Activated CD4-positive, alpha-beta T cell treated with anti-CD3 and anti-CD28 coated beads, Interleukin-2, amount 10 ng/mL, durations not matched to agents 7 days and 5 days (primary cell): ENCODE measurements around the gene TRPM3. TPM values are rescaled to one million over a fixed set of nuclear protein-coding genes. Genes with fewer than 3 reads are reported as not detected.
A peak's percentile ranks its signal among the peaks of the same experiment; 100 is the strongest.

Source experiments
- CTCF ChIA-PET: fragments of 350-600 bp; sonication (Branson Sonifier 250); formaldehyde crosslinking; loops from one replicate; lab custom pipeline; 2021; ENCODE audit warnings: antibody characterized with exemption; lab: Charles Lee
- POLR2A ChIA-PET: fragments of 350-600 bp; sonication (Branson Sonifier 250); formaldehyde crosslinking; loops from one replicate; lab custom pipeline; 2021; ENCODE audit warnings: antibody characterized with exemption; lab: Charles Lee
- DNase-seq: peaks from one replicate; pipeline ENCODE4 v3.0.0-alpha.2; 2020
- H3K27ac Mint-ChIP-seq: one replicate; pipeline ENCODE4 v1.8.0; 2021; ENCODE audit warnings: mild to moderate bottlenecking, moderate library complexity, mixed read lengths
- H3K27me3 Mint-ChIP-seq: one replicate; pipeline ENCODE4 v1.8.0; 2021; ENCODE audit warnings: mixed read lengths
- H3K36me3 Mint-ChIP-seq: one replicate; pipeline ENCODE4 v1.8.0; 2021; ENCODE audit warnings: low read depth, mixed read lengths
- H3K4me1 Mint-ChIP-seq: one replicate; pipeline ENCODE4 v1.8.0; 2021; ENCODE audit warnings: mixed read lengths
- H3K4me3 Mint-ChIP-seq: one replicate; pipeline ENCODE4 v1.8.0; 2021; ENCODE audit warnings: mild to moderate bottlenecking, moderate library complexity, mixed read lengths
- H3K9me3 Mint-ChIP-seq: one replicate; pipeline ENCODE4 v1.8.0; 2021; ENCODE audit warnings: mixed read lengths
- total RNA-seq, 2 experiments: library from RNA; stranded (reverse); gene quantifications; one replicate each; pipeline ENCODE4 v1.2.3, GENCODE V29; 2021

The TRPM3 gene
- total RNA-seq, 2 experiments from 2014 or later = not detected

GRCh38 chr9:70607329-70607728 is 514.1 kb downstream of the TRPM3 start:
- Mint-ChIP-seq H3K4me3 (no peak overlapping the region), H3K27me3 (peaks cover 3% of the 10 kb centered on the region), H3K36me3 (no peaks in the 10 kb centered on the region), H3K4me1 (peaks cover 9% of the 10 kb centered on the region), H3K27ac (no peak overlapping the region), H3K9me3 (no peaks in the 10 kb centered on the region)
- ChIA-PET CTCF (no interaction called here), POLR2A (no interaction called here)
- DNase-seq = no peak

DNA sequence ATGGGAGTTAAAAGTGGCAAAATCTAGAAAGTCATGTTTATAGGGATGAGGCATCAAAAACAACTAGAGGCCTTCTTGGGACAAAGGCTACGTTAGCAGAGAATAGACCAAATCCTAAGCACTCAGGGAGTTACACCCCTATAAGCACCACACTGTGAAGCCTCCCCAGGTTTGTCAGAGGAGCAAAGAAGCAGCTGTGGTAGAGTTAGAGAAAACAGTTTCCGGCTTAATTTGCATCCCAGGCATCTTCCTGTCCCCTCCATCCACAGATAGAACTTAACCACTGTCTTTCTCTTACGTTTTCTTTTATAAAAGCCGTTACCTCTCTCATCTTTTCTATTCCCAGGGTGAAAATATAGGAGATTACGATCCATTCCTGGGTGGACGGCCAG is 518.4 kb downstream of the TRPM3 start:
- no peak overlapping the region for H3K4me3 Mint-ChIP-seq
- no peaks in the 10 kb centered on the region for H3K9me3 Mint-ChIP-seq
- no peaks in the 10 kb centered on the region for H3K36me3 Mint-ChIP-seq
- H3K4me1 Mint-ChIP-seq = peaks cover 12% of the 10 kb centered on the region
- H3K27me3 Mint-ChIP-seq = no peaks in the 10 kb centered on the region
- no peak overlapping the region for H3K27ac Mint-ChIP-seq
- POLR2A ChIA-PET = interaction anchor here (0.6 to 1.2 kb wide), 4 partner anchors 35 to 271 kb away, joined by 3 read pairs; partner anchors contain the start of gene KLF9
- CTCF ChIA-PET = interaction anchor here (0.6 to 1.8 kb wide), 29 partner anchors 10 to 492 kb away, joined by 3 to 10 read pairs (median 4); partner anchors contain the start of gene KLF9
- no peak for DNase-seq

GRCh38 chr9:70602321-70603019 is 519.0 kb downstream of the TRPM3 start:
- DNase-seq = peak; percentile 54
- POLR2A ChIA-PET = interaction anchor here (0.6 to 1.2 kb wide), 4 partner anchors 35 to 271 kb away, joined by 3 read pairs; partner anchors contain the start of gene KLF9

GRCh38 chr9:70601000-70601951 is 520.1 kb downstream of the TRPM3 start:
- Mint-ChIP-seq H3K27ac (no peak overlapping the region), H3K27me3 (no peaks in the 10 kb centered on the region), H3K4me3 (no peak overlapping the region), H3K4me1 (peaks cover 6% of the 10 kb centered on the region), H3K36me3 (no peaks in the 10 kb centered on the region), H3K9me3 (no peaks in the 10 kb centered on the region)
- no peak for DNase-seq
- ChIA-PET CTCF (interaction anchor here (0.6 to 1.8 kb wide), 13 partner anchors 8 to 648 kb away, joined by 3 to 10 read pairs (median 4); no protein-coding TSS in a partner anchor), POLR2A (interaction anchor here (1.2 kb wide), 1 partner anchor 249 kb away, joined by 3 read pairs; no protein-coding TSS in a partner anchor)

More at GRCh38 chr9:70602321-70603019, 519.0 kb downstream of the TRPM3 start:
- CTCF ChIA-PET = interaction anchor here (0.6 to 1.8 kb wide), 34 partner anchors 9 to 631 kb away, joined by 3 to 10 read pairs (median 4); partner anchors contain the start of gene KLF9
- H3K27me3 Mint-ChIP-seq = no peaks in the 10 kb centered on the region
- no peak overlapping the region for H3K4me3 Mint-ChIP-seq
- H3K9me3 Mint-ChIP-seq = no peaks in the 10 kb centered on the region
- H3K27ac Mint-ChIP-seq = no peak overlapping the region
- no peaks in the 10 kb centered on the region for H3K36me3 Mint-ChIP-seq
- H3K4me1 Mint-ChIP-seq = peaks cover 7% of the 10 kb centered on the region

- POLR2A ChIA-PET = no interaction called here
- no peak for DNase-seq
- Mint-ChIP-seq H3K9me3 (no peaks in the 10 kb centered on the region), H3K4me1 (peaks cover 6% of the 10 kb centered on the region), H3K27me3 (no peaks in the 10 kb centered on the region), H3K36me3 (no peaks in the 10 kb centered on the region), H3K4me3 (no peak overlapping the region), H3K27ac (no peak overlapping the region)
- CTCF ChIA-PET = interaction anchor here (0.5 kb wide), 1 partner anchor 84 kb away, joined by 4 read pairs; no protein-coding TSS in a partner anchor
Observed at GRCh38 chr9:70600506-70600905, 520.9 kb downstream of the TRPM3 start.

- Mint-ChIP-seq H3K27me3 (no peaks in the 10 kb centered on the region), H3K9me3 (no peaks in the 10 kb centered on the region), H3K27ac (no peak overlapping the region), H3K4me1 (peaks cover 6% of the 10 kb centered on the region), H3K36me3 (no peaks in the 10 kb centered on the region), H3K4me3 (no peak overlapping the region)
- DNase-seq = no peak
- CTCF ChIA-PET = interaction anchor here (0.8 to 1.6 kb wide), 4 partner anchors 12 to 49 kb away, joined by 3 to 7 read pairs (median 4); no protein-coding TSS in a partner anchor
- POLR2A ChIA-PET = no interaction called here
Observed at GRCh38 chr9:70597886-70598285, 523.5 kb downstream of the TRPM3 start.

DNA sequence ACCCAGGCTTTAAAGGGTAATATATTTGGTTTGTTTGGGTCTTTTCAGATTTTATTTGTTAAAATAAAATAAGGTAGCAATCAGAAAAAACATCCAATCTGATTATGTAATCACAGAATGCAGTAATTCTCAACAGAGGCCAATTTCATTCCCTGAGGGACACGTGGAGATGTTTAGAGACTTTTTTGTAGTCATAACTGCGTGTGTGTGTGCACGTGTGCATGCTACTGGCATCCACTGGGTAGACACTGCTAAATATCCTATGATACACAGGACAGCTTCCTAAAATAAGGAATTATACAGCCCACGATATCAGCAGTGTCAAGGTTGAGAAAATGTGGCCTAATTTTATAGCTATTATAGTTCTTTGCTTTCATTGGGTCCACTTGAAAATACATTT is 526.2 kb downstream of the TRPM3 start:
- ChIA-PET CTCF (no interaction called here), POLR2A (no interaction called here)
- no peak overlapping the region for H3K4me3 Mint-ChIP-seq
- H3K9me3 Mint-ChIP-seq = peaks cover 2% of the 10 kb centered on the region
- H3K27me3 Mint-ChIP-seq = no peaks in the 10 kb centered on the region
- DNase-seq = no peak
- no peaks in the 10 kb centered on the region for H3K4me1 Mint-ChIP-seq
- no peak overlapping the region for H3K27ac Mint-ChIP-seq
- no peaks in the 10 kb centered on the region for H3K36me3 Mint-ChIP-seq

- POLR2A ChIA-PET = no interaction called here
- CTCF ChIA-PET = interaction anchor here (1.7 to 1.8 kb wide), 2 partner anchors 8 to 11 kb away, joined by 7 to 8 read pairs; no protein-coding TSS in a partner anchor
- H3K4me1 Mint-ChIP-seq = no peaks in the 10 kb centered on the region
- no peak overlapping the region for H3K27ac Mint-ChIP-seq
- H3K9me3 Mint-ChIP-seq = peaks cover 2% of the 10 kb centered on the region
- no peaks in the 10 kb centered on the region for H3K36me3 Mint-ChIP-seq
- DNase-seq = no peak
- no peak overlapping the region for H3K4me3 Mint-ChIP-seq
- no peaks in the 10 kb centered on the region for H3K27me3 Mint-ChIP-seq
Observed at GRCh38 chr9:70594386-70594944, 527.0 kb downstream of the TRPM3 start.

GRCh38 chr9:70593241-70593640 is 528.2 kb downstream of the TRPM3 start:
- H3K4me3 Mint-ChIP-seq = no peak overlapping the region
- peaks cover 2% of the 10 kb centered on the region for H3K9me3 Mint-ChIP-seq
- ChIA-PET CTCF (interaction anchor here (1.7 to 1.8 kb wide), 2 partner anchors 9 to 10 kb away, joined by 7 to 8 read pairs; no protein-coding TSS in a partner anchor), POLR2A (no interaction called here)
- H3K27ac Mint-ChIP-seq = no peak overlapping the region
- DNase-seq = no peak
- no peaks in the 10 kb centered on the region for H3K4me1 Mint-ChIP-seq
- no peaks in the 10 kb centered on the region for H3K27me3 Mint-ChIP-seq
- no peaks in the 10 kb centered on the region for H3K36me3 Mint-ChIP-seq

- H3K4me3 Mint-ChIP-seq = no peak overlapping the region
- no peak overlapping the region for H3K27ac Mint-ChIP-seq
- no peak for DNase-seq
- POLR2A ChIA-PET = no interaction called here
- H3K27me3 Mint-ChIP-seq = no peaks in the 10 kb centered on the region
- CTCF ChIA-PET = no interaction called here
- H3K36me3 Mint-ChIP-seq = no peaks in the 10 kb centered on the region
- peaks cover 2% of the 10 kb centered on the region for H3K9me3 Mint-ChIP-seq
- no peaks in the 10 kb centered on the region for H3K4me1 Mint-ChIP-seq
Observed at GRCh38 chr9:70590315-70590677, 531.1 kb downstream of the TRPM3 start.

DNA sequence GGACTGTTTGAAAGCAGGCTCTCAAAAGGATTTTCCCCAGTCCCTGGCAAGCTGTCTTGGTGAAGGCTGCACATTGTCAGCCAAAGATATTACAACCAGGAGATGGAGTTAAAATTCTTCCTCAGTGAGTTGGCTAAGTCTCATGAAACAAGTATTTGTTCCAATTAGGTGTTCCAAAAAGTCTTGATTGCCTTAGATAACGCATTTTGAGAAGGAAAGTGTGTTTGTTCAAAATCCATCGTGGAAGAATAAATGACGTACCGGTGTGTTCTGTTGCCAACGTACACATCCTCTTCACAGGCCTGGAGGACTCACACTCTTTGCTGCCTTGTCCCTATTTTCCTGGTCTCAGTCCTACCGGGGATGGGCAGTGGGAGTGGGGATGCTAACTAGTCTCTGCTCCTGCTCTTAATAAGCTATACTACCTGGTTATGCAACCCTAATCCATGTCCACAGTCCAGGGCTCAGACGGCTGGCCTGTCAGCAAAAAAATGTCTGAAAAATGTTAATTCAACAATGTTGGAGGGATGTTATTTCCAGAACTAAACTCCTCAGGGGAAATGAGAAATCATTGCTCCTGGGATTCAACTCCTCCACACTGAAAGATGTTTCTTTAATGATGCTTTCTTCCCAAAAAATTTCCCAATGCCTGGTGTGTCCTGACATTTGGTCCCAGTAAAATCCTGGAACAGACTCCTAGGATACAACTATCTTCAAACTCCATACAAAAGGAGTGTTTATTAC is 531.7 kb downstream of the TRPM3 start:
- ChIA-PET POLR2A (no interaction called here), CTCF (no interaction called here)
- Mint-ChIP-seq H3K4me3 (no peak overlapping the region), H3K27ac (no peak overlapping the region), H3K36me3 (no peaks in the 10 kb centered on the region), H3K4me1 (no peaks in the 10 kb centered on the region), H3K27me3 (no peaks in the 10 kb centered on the region), H3K9me3 (peaks cover 2% of the 10 kb centered on the region)
- no peak for DNase-seq

DNA sequence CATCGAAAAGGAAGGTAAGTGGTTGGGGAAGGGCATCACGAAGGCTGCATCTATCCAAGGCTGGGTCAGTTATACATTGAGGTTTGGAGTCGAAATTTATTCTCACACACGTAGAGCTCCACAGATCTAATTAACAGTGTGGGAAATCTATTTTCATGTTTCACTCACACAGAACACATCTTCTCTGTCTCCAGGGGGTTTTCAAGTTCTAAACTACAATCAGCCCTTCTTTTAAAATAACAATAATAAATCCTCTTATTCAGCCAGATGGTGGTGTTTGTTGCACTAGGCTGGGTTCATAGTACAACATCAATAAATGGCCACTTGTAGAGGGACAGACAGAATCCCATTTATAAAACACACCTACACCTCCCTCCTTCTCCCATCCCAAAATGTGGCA is 532.4 kb downstream of the TRPM3 start:
- Mint-ChIP-seq H3K36me3 (no peaks in the 10 kb centered on the region), H3K27me3 (no peaks in the 10 kb centered on the region), H3K27ac (no peak overlapping the region), H3K4me1 (no peaks in the 10 kb centered on the region), H3K9me3 (peaks cover 2% of the 10 kb centered on the region), H3K4me3 (no peak overlapping the region)
- ChIA-PET POLR2A (no interaction called here), CTCF (no interaction called here)
- no peak for DNase-seq
